Head of caudate nucleus (tissue), 42 donors: ENCODE data around the gene ADAMTS2.
A peak's percentile ranks its signal among the peaks of the same experiment; 100 is the strongest.

ENCODE experiments used
- DNase-seq, 42 donors: peaks; one replicate each; pipeline versions ENCODE4 v3.0.0 to v3.0.0-alpha.2; 2020 to 2021; ENCODE audit warnings: mixed read lengths in 7 of 42
- intact Hi-C: fragments of 100-400 bp; cut with DNase I; formaldehyde crosslinking; loops from one replicate; pipeline ENCODE4 v1.15.0; 2022

ADAMTS2 gene

GRCh38 chr5:179237770-179238627, 107.3 kb downstream of the ADAMTS2 start:
- DNase-seq = peak in 10 of 42 donors; percentile 3 to 31 (median 13)
- intact Hi-C loops = no loop called here

- DNase-seq = peak in 8 of 42 donors; percentile 1 to 19 (median 6)
Observed at GRCh38 chr5:179235416-179236400, 109.6 kb downstream of the ADAMTS2 start.

GRCh38 chr5:179234563-179235135, 110.6 kb downstream of the ADAMTS2 start:
- DNase-seq = peak in 7 of 42 donors; percentile 4 to 19 (median 6)
- intact Hi-C loops = no loop called here

More at GRCh38 chr5:179235416-179236400, 109.6 kb downstream of the ADAMTS2 start:
- intact Hi-C loops = no loop called here

- intact Hi-C loops = no loop called here
- peak in 8 of 42 donors; percentile 2 to 24 (median 13) for DNase-seq
Observed at GRCh38 chr5:179233909-179234562, 111.2 kb downstream of the ADAMTS2 start.

- intact Hi-C loops = no loop called here
- peak in 8 of 42 donors; percentile 9 to 46 (median 27) for DNase-seq
Observed at GRCh38 chr5:179232091-179232735, 113.0 kb downstream of the ADAMTS2 start.

- DNase-seq = peak in 5 of 42 donors; percentile 2 to 32 (median 9)
Observed at GRCh38 chr5:179231309-179231708, 114.0 kb downstream of the ADAMTS2 start.

GRCh38 chr5:179230061-179230461, 115.2 kb downstream of the ADAMTS2 start:
- peak in 6 of 42 donors; percentile 6 to 29 (median 16) for DNase-seq
- intact Hi-C loops = no loop called here

More at GRCh38 chr5:179231309-179231708, 114.0 kb downstream of the ADAMTS2 start:
- intact Hi-C loops = no loop called here

- intact Hi-C loops = no loop called here
- DNase-seq = peak in 6 of 42 donors; percentile 1 to 28 (median 14)
Observed at GRCh38 chr5:179229331-179229831, 115.9 kb downstream of the ADAMTS2 start.

GRCh38 chr5:179228341-179229121, 116.7 kb downstream of the ADAMTS2 start:
- peak in 7 of 42 donors; percentile 15 to 33 (median 27) for DNase-seq
- intact Hi-C loops = no loop called here

- peak in 8 of 42 donors; percentile 13 to 37 (median 15) for DNase-seq
- intact Hi-C loops = no loop called here
Observed at GRCh38 chr5:179227580-179228311, 117.5 kb downstream of the ADAMTS2 start.

GRCh38 chr5:179227229-179227579, 118.1 kb downstream of the ADAMTS2 start:
- intact Hi-C loops = no loop called here
- peak in 3 of 42 donors; percentile 4 to 26 (median 7) for DNase-seq

GRCh38 chr5:179226696-179227095, 118.6 kb downstream of the ADAMTS2 start:
- intact Hi-C loops = no loop called here
- DNase-seq = peak in 1 of 42 donors; percentile 5

- peak in 7 of 42 donors; percentile 10 to 32 (median 16) for DNase-seq
- intact Hi-C loops = no loop called here
Observed at GRCh38 chr5:179225387-179225786, 119.9 kb downstream of the ADAMTS2 start.

- intact Hi-C loops = no loop called here
- DNase-seq = peak in 5 of 42 donors; percentile 9 to 25 (median 17)
Observed at GRCh38 chr5:179224741-179225140, 120.5 kb downstream of the ADAMTS2 start.

- intact Hi-C loops = no loop called here
- DNase-seq = peak in 2 of 42 donors; percentile 5 to 23
Observed at GRCh38 chr5:179223961-179224360, 121.3 kb downstream of the ADAMTS2 start.

- DNase-seq = no peak
- intact Hi-C loops = no loop called here
Observed at GRCh38 chr5:179223528-179223927, 121.7 kb downstream of the ADAMTS2 start.
